H9 (cell line): Measurements from ENCODE around the gene NAA15. TPM values are rescaled to one million over a fixed set of nuclear protein-coding genes. Genes with fewer than 3 reads are reported as not detected.

ENCODE experiments used
- DNase-seq: peaks from one replicate; pipeline ENCODE4 v3.0.0-alpha.2; 2017
- H2AFZ ChIP-seq: one replicate; pipeline ENCODE4 v1.6.1; 2013; ENCODE audit warnings: mild to moderate bottlenecking, low read length, control low read depth, moderate library complexity
- H2AK5ac ChIP-seq: 2 replicates; pipeline ENCODE4 v1.6.1; 2013; ENCODE audit warnings: low read length, control low read depth, mixed read lengths; ENCODE audit not compliant: insufficient read length
- H2BK120ac ChIP-seq: one replicate; pipeline ENCODE4 v1.6.1; 2013; ENCODE audit warnings: low read depth, mild to moderate bottlenecking, low read length, control low read depth, inconsistent platforms; ENCODE audit not compliant: poor library complexity, severe bottlenecking
- H2BK12ac ChIP-seq: 2 replicates; pipeline ENCODE4 v1.6.1; 2013; ENCODE audit warnings: low read length, control low read depth, mixed read lengths, low read depth; ENCODE audit not compliant: insufficient read length
- H2BK15ac ChIP-seq: 2 replicates; pipeline ENCODE4 v1.6.1; 2013; ENCODE audit warnings: low read depth, low read length, control low read depth
- H2BK20ac ChIP-seq: one replicate; pipeline ENCODE4 v1.6.1; 2013; ENCODE audit warnings: low read depth, mild to moderate bottlenecking, low read length, control low read depth, inconsistent platforms; ENCODE audit not compliant: poor library complexity, severe bottlenecking
- H2BK5ac ChIP-seq: 2 replicates; pipeline ENCODE4 v1.6.1; 2013; ENCODE audit warnings: low read length, control low read depth, mixed read lengths; ENCODE audit not compliant: insufficient read length
- H3K14ac ChIP-seq: 2 replicates; pipeline ENCODE4 v1.6.1; 2013; ENCODE audit warnings: low read length, control low read depth; ENCODE audit not compliant: insufficient read depth
- H3K18ac ChIP-seq: 2 replicates; pipeline ENCODE4 v1.6.1; 2013; ENCODE audit warnings: low read depth, mild to moderate bottlenecking, mixed read lengths, low read length, control low read depth; ENCODE audit not compliant: insufficient read length
- H3K23ac ChIP-seq: 2 replicates; pipeline ENCODE4 v1.6.1; 2013; ENCODE audit warnings: low read length, control low read depth, mixed read lengths, low read depth; ENCODE audit not compliant: insufficient read length
- H3K23me2 ChIP-seq: 2 replicates; pipeline ENCODE4 v1.6.1; 2013; ENCODE audit warnings: low read depth, mild to moderate bottlenecking, mixed read lengths, low read length, control low read depth; ENCODE audit not compliant: insufficient read length, poor library complexity, severe bottlenecking
- H3K27ac ChIP-seq: 2 replicates; pipeline ENCODE4 v1.5.1; 2013; ENCODE audit warnings: low read length, control low read depth, mixed read lengths, low read depth; ENCODE audit not compliant: insufficient read length
- H3K27me3 ChIP-seq: 2 replicates; pipeline ENCODE4 v1.6.1; 2013; ENCODE audit warnings: low read length, control low read depth, inconsistent platforms; ENCODE audit not compliant: insufficient read depth
- H3K4ac ChIP-seq: 2 replicates; pipeline ENCODE4 v1.6.1; 2013; ENCODE audit warnings: low read depth, mild to moderate bottlenecking, control low read depth, inconsistent platforms, low read length, moderate library complexity
- H3K4me1 ChIP-seq: 2 replicates; pipeline ENCODE4 v1.6.1; 2013; ENCODE audit warnings: low read length, control low read depth, inconsistent platforms; ENCODE audit not compliant: insufficient read depth
- H3K4me2 ChIP-seq: 2 replicates; pipeline ENCODE4 v1.6.1; 2013; ENCODE audit warnings: low read length, control low read depth, mixed read lengths; ENCODE audit not compliant: insufficient read length, insufficient read depth
- H3K56ac ChIP-seq: 2 replicates; pipeline ENCODE4 v1.6.1; 2013; ENCODE audit warnings: low read depth, mild to moderate bottlenecking, mixed read lengths, low read length, control low read depth; ENCODE audit not compliant: insufficient read length
- H3K79me1 ChIP-seq: 2 replicates; pipeline ENCODE4 v1.6.1; 2013; ENCODE audit warnings: low read depth, mild to moderate bottlenecking, moderate library complexity, low read length, control low read depth, inconsistent platforms; ENCODE audit not compliant: insufficient read depth, poor library complexity, severe bottlenecking
- H3K79me2 ChIP-seq: 2 replicates; pipeline ENCODE4 v1.6.1; 2013; ENCODE audit warnings: low read length, control low read depth, inconsistent platforms; ENCODE audit not compliant: insufficient read depth
- H3K9ac ChIP-seq: 2 replicates; pipeline ENCODE4 v1.6.1; 2013; ENCODE audit warnings: low read length, control low read depth, mixed read lengths; ENCODE audit not compliant: insufficient read length; ENCODE audit errors: extremely low read depth
- H3K9me3 ChIP-seq: one replicate; pipeline ENCODE4 v1.6.1; 2013; ENCODE audit warnings: low read depth, low read length, inconsistent platforms; ENCODE audit not compliant: control insufficient read depth
- H3T11ph ChIP-seq: one replicate; pipeline ENCODE4 v1.6.1; 2013; ENCODE audit warnings: mild to moderate bottlenecking, low read length, control low read depth, inconsistent platforms
- H4K20me1 ChIP-seq: one replicate; pipeline ENCODE4 v1.6.1; 2013; ENCODE audit not compliant: control insufficient read depth, insufficient read length, insufficient read depth
- H4K5ac ChIP-seq: 2 replicates; pipeline ENCODE4 v1.6.1; 2013; ENCODE audit warnings: low read depth, mild to moderate bottlenecking, mixed read lengths, low read length, control low read depth; ENCODE audit not compliant: insufficient read length
- H4K8ac ChIP-seq: replicated peaks from 2 replicates; pipeline ENCODE4 v1.6.1; 2013; ENCODE audit warnings: low read length, control low read depth, mixed read lengths, low read depth; ENCODE audit not compliant: insufficient read length
- H4K91ac ChIP-seq: 2 replicates; pipeline ENCODE4 v1.6.1; 2013; ENCODE audit warnings: low read depth, mild to moderate bottlenecking, moderate library complexity, mixed read lengths, low read length, control low read depth; ENCODE audit not compliant: insufficient read length
- H3K27ac Mint-ChIP-seq, 3 experiments: 2 replicates in 2 of 3; 3 replicates in 1 of 3; pipeline ENCODE4 v1.8.0; 2020 to 2021; ENCODE audit warnings: mixed read lengths in 3 of 3, mild to moderate bottlenecking in 1 of 3, moderate library complexity in 1 of 3
- H3K27me3 Mint-ChIP-seq: 2 replicates; pipeline ENCODE4 v1.8.0; 2021; ENCODE audit warnings: low read depth, mild to moderate bottlenecking, moderate library complexity, mixed read lengths
- H3K36me3 Mint-ChIP-seq, 3 experiments: 2 replicates in 2 of 3; 3 replicates in 1 of 3; pipeline ENCODE4 v1.8.0; 2020 to 2021; ENCODE audit warnings: low read depth in 3 of 3, mixed read lengths in 3 of 3; ENCODE audit not compliant: insufficient read depth in 1 of 3
- H3K4me1 Mint-ChIP-seq, 2 experiments: 2 replicates each; pipeline ENCODE4 v1.8.0; 2020; ENCODE audit warnings: mixed read lengths in 2 of 2
- H3K4me3 Mint-ChIP-seq, 2 experiments: 2 replicates in 1 of 2; 3 replicates in 1 of 2; pipeline ENCODE4 v1.8.0; 2020 to 2021; ENCODE audit warnings: mild to moderate bottlenecking in 2 of 2, mixed read lengths in 2 of 2, moderate library complexity in 1 of 2
- H3K9me3 Mint-ChIP-seq, 2 experiments: 2 replicates in 1 of 2; 3 replicates in 1 of 2; pipeline ENCODE4 v1.8.0; 2020; ENCODE audit warnings: mild to moderate bottlenecking in 2 of 2, mixed read lengths in 2 of 2, moderate library complexity in 1 of 2
- total RNA-seq: library from RNA; stranded (reverse); gene quantifications from 2 replicates; pipeline ENCODE4 v1.2.1, GENCODE V29; 2021
- TF ChIP-seq, protein P1 (sequence below): fragments of 200-600 bp; sonication (generic); conservative IDR thresholded peaks from 3 replicates; pipeline ENCODE4 v1.8.0; 2021; ENCODE audit warnings: antibody characterized with exemption, mild to moderate bottlenecking

The NAA15 gene
- total RNA-seq, 1 experiment from 2014 or later = 115 TPM

DNA sequence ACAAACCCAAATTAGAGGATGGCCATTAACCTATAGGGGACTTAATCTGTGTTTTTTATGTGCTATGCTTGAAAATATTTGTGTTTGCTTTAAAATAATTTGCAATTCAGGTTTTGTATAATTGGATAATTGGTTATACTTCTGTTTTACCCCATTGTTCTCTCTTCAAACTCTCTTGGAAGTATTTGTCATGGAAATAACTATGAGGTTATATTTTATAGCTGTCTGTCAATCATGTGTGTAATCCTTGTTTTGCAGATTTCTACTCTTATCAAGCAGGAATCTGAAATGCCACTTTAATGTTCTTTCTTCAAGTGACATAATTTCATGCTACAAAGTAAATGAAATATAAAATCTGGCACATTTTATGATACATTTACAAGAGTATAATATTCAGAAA, 16.3 kb downstream of the NAA15 start:
- no peak overlapping the region for H3K56ac ChIP-seq
- no peaks in the 10 kb centered on the region; the same call in 1 of the 2 replicates for H3K4me1 ChIP-seq
- H3K9me3 ChIP-seq = no peaks in the 10 kb centered on the region
- H3K4me3 Mint-ChIP-seq = no peak overlapping the region
- H3K23me2 ChIP-seq = no peaks in the 10 kb centered on the region
- H3T11ph ChIP-seq = no peak overlapping the region
- peaks cover 18 to 36% (median 24%) of the 10 kb centered on the region in 3 experiments for H3K36me3 Mint-ChIP-seq
- peaks cover 52 to 54% of the 10 kb centered on the region in 2 experiments for H3K4me1 Mint-ChIP-seq
- H4K5ac ChIP-seq = no peak overlapping the region
- no peak overlapping the region for H2BK20ac ChIP-seq
- H3K9me3 Mint-ChIP-seq = peaks cover 7 to 11% of the 10 kb centered on the region in 2 experiments; a peak in 4 of 5 replicates
- peaks cover 62% of the 10 kb centered on the region; the same call in 1 of the 2 replicates for H3K79me2 ChIP-seq
- H3K18ac ChIP-seq = no peak overlapping the region
- H2AK5ac ChIP-seq = no peak overlapping the region
- no peak overlapping the region for H2BK15ac ChIP-seq
- no peak overlapping the region for H3K23ac ChIP-seq
- TF ChIP-seq, protein P1, sequence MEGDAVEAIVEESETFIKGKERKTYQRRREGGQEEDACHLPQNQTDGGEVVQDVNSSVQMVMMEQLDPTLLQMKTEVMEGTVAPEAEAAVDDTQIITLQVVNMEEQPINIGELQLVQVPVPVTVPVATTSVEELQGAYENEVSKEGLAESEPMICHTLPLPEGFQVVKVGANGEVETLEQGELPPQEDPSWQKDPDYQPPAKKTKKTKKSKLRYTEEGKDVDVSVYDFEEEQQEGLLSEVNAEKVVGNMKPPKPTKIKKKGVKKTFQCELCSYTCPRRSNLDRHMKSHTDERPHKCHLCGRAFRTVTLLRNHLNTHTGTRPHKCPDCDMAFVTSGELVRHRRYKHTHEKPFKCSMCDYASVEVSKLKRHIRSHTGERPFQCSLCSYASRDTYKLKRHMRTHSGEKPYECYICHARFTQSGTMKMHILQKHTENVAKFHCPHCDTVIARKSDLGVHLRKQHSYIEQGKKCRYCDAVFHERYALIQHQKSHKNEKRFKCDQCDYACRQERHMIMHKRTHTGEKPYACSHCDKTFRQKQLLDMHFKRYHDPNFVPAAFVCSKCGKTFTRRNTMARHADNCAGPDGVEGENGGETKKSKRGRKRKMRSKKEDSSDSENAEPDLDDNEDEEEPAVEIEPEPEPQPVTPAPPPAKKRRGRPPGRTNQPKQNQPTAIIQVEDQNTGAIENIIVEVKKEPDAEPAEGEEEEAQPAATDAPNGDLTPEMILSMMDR = no peak
- H3K4me2 ChIP-seq = no peak overlapping the region
- H3K9ac ChIP-seq = no peak overlapping the region
- no peak overlapping the region for H2BK5ac ChIP-seq
- H2BK12ac ChIP-seq = no peak overlapping the region
- H3K27ac ChIP-seq = no peak overlapping the region
- no peaks in the 10 kb centered on the region for H3K79me1 ChIP-seq
- H3K27me3 Mint-ChIP-seq = no peaks in the 10 kb centered on the region
- no peaks in the 10 kb centered on the region for H4K20me1 ChIP-seq
- H2BK120ac ChIP-seq = no peak overlapping the region
- H4K8ac ChIP-seq = no peak overlapping the region
- no peak overlapping the region for H4K91ac ChIP-seq
- H3K14ac ChIP-seq = no peak overlapping the region
- H3K27me3 ChIP-seq = no peaks in the 10 kb centered on the region
- peak overlapping the region in 1 of 3 experiments; percentile 27; a peak in 1 of 7 replicates for H3K27ac Mint-ChIP-seq
- no peak overlapping the region for H3K4ac ChIP-seq
- DNase-seq = no peak
- H2AFZ ChIP-seq = no peak overlapping the region
